Gastrocnemius medialis (tissue), 4 donors: ENCODE results near the gene ENOX2. TPM values are rescaled to one million over a fixed set of nuclear protein-coding genes. Genes with fewer than 3 reads are reported as not detected.
"Not testable (repeated sequence)": the region's sequence is repeated elsewhere in the genome, so short reads cannot be mapped to it uniquely, and the experiment has no call there.

ENCODE experiments used
- ATAC-seq, 2 donors: fragments of 150-250 bp; one replicate each; pipeline ENCODE4 v1.9.1; 2016
- DNase-seq, 2 donors: peaks; one replicate each; pipeline ENCODE4 v3.0.0-alpha.2; 2019
- H3K27ac ChIP-seq, 4 donors: fragments of 200-600 bp; sonication (generic); 1 replicate in 1 of 4; 2 replicates in 3 of 4; pipeline ENCODE4 v1.5.1; 2016 to 2018; ENCODE audit warnings: mild to moderate bottlenecking in 2 of 4, moderate library complexity in 1 of 4
- H3K27me3 ChIP-seq, 3 donors: fragments of 200-600 bp; sonication (generic) in 2 of 3; 1 replicate in 1 of 3; 2 replicates in 2 of 3; pipeline versions ENCODE4 v1.5.1 to v1.6.0; 2016 to 2019; ENCODE audit warnings: mild to moderate bottlenecking in 1 of 3, moderate library complexity in 1 of 3
- H3K36me3 ChIP-seq, 2 donors: fragments of 200-600 bp; sonication (generic) in 1 of 2; one replicate each; pipeline ENCODE4 v1.5.1; 2017 to 2018
- H3K4me1 ChIP-seq, 2 donors: fragments of 200-600 bp; sonication (generic) in 1 of 2; one replicate each; pipeline ENCODE4 v1.5.1; 2016 to 2017; ENCODE audit warnings: mild to moderate bottlenecking in 2 of 2
- H3K4me3 ChIP-seq, 4 donors: fragments of 200-600 bp; sonication (generic) in 3 of 4; 1 replicate in 1 of 4; 2 replicates in 3 of 4; pipeline ENCODE4 v1.5.1; 2016 to 2019; ENCODE audit warnings: mild to moderate bottlenecking in 2 of 4
- H3K9me3 ChIP-seq, 3 donors: fragments of 200-600 bp; sonication (generic) in 2 of 3; 1 replicate in 1 of 3; 2 replicates in 2 of 3; pipeline ENCODE4 v1.5.1; 2016 to 2019
- CTCF ChIP-seq, 5 experiments: fragments of 450-650 bp in 3 of 5; fragments of 200-600 bp in 2 of 5; sonication (generic) in 2 of 5; IDR thresholded peaks in 4 of 5; conservative IDR thresholded peaks in 1 of 5; 1 replicate in 4 of 5; 2 replicates in 1 of 5; pipeline ENCODE4 v1.5.1; 2016 to 2019; ENCODE audit warnings: antibody characterized with exemption in 5 of 5, mild to moderate bottlenecking in 3 of 5, moderate library complexity in 3 of 5
- POLR2A ChIP-seq, 2 donors: fragments of 450-650 bp; IDR thresholded peaks; one replicate each; pipeline ENCODE4 v1.6.1; 2017; ENCODE audit warnings: antibody characterized with exemption in 2 of 2, mild to moderate bottlenecking in 2 of 2, moderate library complexity in 2 of 2
- in situ Hi-C, 4 donors: fragments of 200-750 bp; cut with MboI; loops; one replicate each; pipeline versions ENCODE4 v1.15.0 to v1.8.0; 2017; ENCODE audit warnings: low sequenced_read_pairs in 4 of 4
- intact Hi-C: fragments of 100-400 bp; cut with DNase I; formaldehyde crosslinking; loops from one replicate; pipeline ENCODE4 v1.15.1; 2023; ENCODE audit warnings: low total_unique reads
- total RNA-seq, 4 donors: library from RNA; depleted of rRNA; stranded (reverse); fragments of >200 nt; gene quantifications; one replicate each; pipeline versions ENCODE4 v1.1.0 to v1.2.3, GENCODE V29; 2016

Gene ENOX2
- total RNA-seq, 4 donors from 2014 or later: 7.2 to 10.9 (median 7.9) TPM

- intact Hi-C loops: loop anchor here (5.0 kb wide), 1 partner anchor 58 kb away; no protein-coding TSS in a partner anchor
- Histone ChIP-seq H3K36me3 (no peaks in the 10 kb centered on the region), H3K9me3 (no peaks in the 10 kb centered on the region), H3K4me1 (peaks cover 8 to 18% of the 10 kb centered on the region in 2 donors), H3K27me3 (no peaks in the 10 kb centered on the region), H3K27ac (peak overlapping the region; percentile 67 to 71 (median 69)), H3K4me3 (no peak overlapping the region)
- TF ChIP-seq CTCF (IDR thresholded peaks at IDR 0.05 in 4 of 5, conservative IDR thresholded peaks at IDR 0.05 in 1 of 5) (no peak), POLR2A (IDR thresholded peaks at IDR 0.05) (no peak)
- DNase-seq: no peak
- in situ Hi-C loops: no loop called here
- ATAC-seq: no peak
Measured at GRCh38 chrX:130714665-130715064, 188.3 kb downstream of the ENOX2 start.

GRCh38 chrX:130714135-130714534, 188.9 kb downstream of the ENOX2 start:
- intact Hi-C loops: loop anchor here (5.0 kb wide), 1 partner anchor 58 kb away; no protein-coding TSS in a partner anchor
- H3K27ac ChIP-seq: peak overlapping the region; percentile 67 to 71 (median 69)
- peak; percentile 89 to 94 for ATAC-seq

DNA sequence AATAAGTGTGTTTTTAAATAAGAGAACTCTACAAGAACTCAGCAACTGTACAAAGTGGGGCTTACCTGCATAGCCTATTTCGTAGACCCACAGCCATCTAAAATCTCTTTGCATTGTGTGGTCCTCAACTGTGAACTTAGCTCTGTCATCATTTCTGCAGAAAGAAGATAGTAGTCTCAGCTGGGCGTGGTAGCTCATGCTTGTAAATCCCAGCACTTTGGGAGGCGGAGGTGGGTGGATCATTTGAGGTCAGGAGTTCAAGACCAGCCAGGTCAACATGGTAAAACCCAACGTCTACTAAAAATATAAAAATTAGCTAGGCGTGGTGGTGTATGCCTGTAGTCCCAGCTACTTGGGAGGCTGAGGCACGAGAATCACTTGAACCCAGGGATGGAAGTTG, 193.8 kb downstream of the ENOX2 start:
- in situ Hi-C loops, H3K27me3 ChIP-seq, ATAC-seq, intact Hi-C loops, H3K4me3 ChIP-seq, H3K36me3 ChIP-seq, H3K27ac ChIP-seq, H3K9me3 ChIP-seq, DNase-seq: not testable (repeated sequence)
- peaks cover 12% of the 10 kb centered on the region in 2 donors for H3K4me1 ChIP-seq

More at GRCh38 chrX:130714135-130714534, 188.9 kb downstream of the ENOX2 start:
- H3K4me1 ChIP-seq: peaks cover 8 to 18% of the 10 kb centered on the region in 2 donors
- DNase-seq: peak; percentile 2 to 13
- H3K4me3 ChIP-seq: no peak overlapping the region
- no peaks in the 10 kb centered on the region for H3K9me3 ChIP-seq
- H3K27me3 ChIP-seq: no peaks in the 10 kb centered on the region
- H3K36me3 ChIP-seq: no peaks in the 10 kb centered on the region
- TF ChIP-seq POLR2A (IDR thresholded peaks at IDR 0.05) (no peak), CTCF (IDR thresholded peaks at IDR 0.05 in 4 of 5, conservative IDR thresholded peaks at IDR 0.05 in 1 of 5) (no peak)
- in situ Hi-C loops: no loop called here

DNA sequence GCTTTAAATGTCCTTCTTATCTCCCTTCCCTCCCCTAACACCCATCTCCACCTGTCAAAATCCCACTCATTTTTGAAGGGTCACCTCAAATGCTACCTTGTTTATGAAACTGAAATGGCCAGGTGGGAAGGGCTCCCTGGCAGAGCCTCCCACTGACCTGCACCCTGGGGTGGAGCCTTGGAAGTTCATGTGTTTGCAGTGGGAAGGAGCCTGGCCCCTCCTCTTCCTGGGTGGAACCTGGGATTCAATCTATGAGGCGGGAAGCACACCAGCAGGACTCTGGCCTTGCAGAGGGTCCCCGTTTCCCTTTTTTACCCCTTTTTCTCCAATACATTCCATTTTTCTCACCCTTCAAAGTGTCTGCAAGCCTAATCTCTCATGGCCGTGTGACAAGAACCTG, 197.4 kb downstream of the ENOX2 start:
- Histone ChIP-seq H3K27ac (no peak overlapping the region), H3K36me3 (no peaks in the 10 kb centered on the region), H3K27me3 (no peaks in the 10 kb centered on the region), H3K9me3 (no peaks in the 10 kb centered on the region), H3K4me3 (no peak overlapping the region), H3K4me1 (peaks cover 10 to 19% of the 10 kb centered on the region in 2 donors)
- DNase-seq (no peak), ATAC-seq (no peak)
- in situ Hi-C loops: no loop called here
- intact Hi-C loops: no loop called here
- TF ChIP-seq CTCF (IDR thresholded peaks at IDR 0.05 in 4 of 5, conservative IDR thresholded peaks at IDR 0.05 in 1 of 5) (no peak), POLR2A (IDR thresholded peaks at IDR 0.05) (no peak)

DNA sequence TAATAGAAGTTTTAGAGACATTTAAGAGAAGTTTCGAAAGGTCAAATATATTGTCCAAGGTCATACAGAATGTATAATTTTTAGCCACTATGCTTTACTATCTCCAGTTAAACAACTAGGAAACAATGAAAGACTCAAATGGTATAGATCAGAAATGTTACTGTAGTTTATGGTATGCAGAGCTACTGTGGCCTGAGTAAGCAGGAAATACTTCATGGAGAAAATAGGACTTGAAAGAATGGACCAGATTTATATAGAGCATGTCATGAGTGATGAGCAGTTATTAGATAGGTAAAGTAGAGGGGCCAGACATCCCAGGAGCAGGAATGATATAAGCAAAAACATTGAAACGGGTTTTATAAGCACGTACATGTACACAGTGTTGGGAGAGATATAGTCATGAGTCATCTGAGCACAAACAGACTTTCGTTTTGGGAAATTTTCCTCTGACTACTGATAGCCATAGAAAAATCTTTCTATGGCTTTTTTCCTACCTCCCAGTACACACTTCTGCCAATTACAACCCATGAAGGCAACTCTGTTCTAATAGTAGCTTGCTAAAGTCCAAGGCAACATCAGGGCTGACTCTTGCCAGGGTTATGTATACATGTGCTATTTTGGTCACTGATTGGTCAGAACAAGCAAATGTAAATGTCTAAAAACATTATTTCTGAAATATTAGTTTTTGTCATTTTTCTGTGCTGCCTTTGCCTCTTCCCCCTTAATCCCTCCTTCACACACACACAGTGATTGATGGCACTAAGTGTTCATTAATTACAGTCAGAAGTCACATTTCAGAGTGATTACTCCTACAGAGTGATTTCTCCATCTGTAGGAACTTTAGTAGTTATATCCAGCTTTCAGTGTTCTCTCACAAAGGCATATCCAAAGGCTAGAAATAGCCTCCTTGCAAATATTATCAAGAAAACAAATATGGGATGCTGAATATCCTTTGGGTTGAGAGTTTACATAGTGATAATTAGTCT, 198.7 kb downstream of the ENOX2 start:
- no peak for DNase-seq
- no peak for TF ChIP-seq POLR2A (IDR thresholded peaks at IDR 0.05)
- no peak for TF ChIP-seq CTCF (IDR thresholded peaks at IDR 0.05 in 4 of 5, conservative IDR thresholded peaks at IDR 0.05 in 1 of 5)
- H3K4me1 ChIP-seq: peaks cover 10 to 19% of the 10 kb centered on the region in 2 donors
- intact Hi-C loops: no loop called here
- no peaks in the 10 kb centered on the region for H3K36me3 ChIP-seq
- peak in 1 of 2 donors; percentile 36 for ATAC-seq
- no peaks in the 10 kb centered on the region for H3K9me3 ChIP-seq
- H3K27me3 ChIP-seq: no peaks in the 10 kb centered on the region
- H3K27ac ChIP-seq: peak overlapping the region in 2 of 4 donors; percentile 61 to 65
- no peak overlapping the region for H3K4me3 ChIP-seq
- in situ Hi-C loops: no loop called here
